ENCODE measurements around the gene BMP6. TPM values are rescaled to one million over a fixed set of nuclear protein-coding genes. Genes with fewer than 3 reads are reported as not detected.

Gene BMP6
- total and polyA plus RNA-seq, 2 experiments from 2014 or later, result 0.84 to 2.8 TPM

GRCh38 chr6:7900621-7901020 lies 174.7 kb downstream of the BMP6 start:
- no peak for ATAC-seq
- Histone ChIP-seq H2AFZ (no peak overlapping the region), H3K27ac (ENCODE audit: low read depth) (no peak overlapping the region), H3K9me2 (ENCODE audit: insufficient read depth) (no peaks in the 10 kb centered on the region), H4K20me1 (replicated peaks; ENCODE audit: insufficient read depth) (peaks cover 21% of the 10 kb centered on the region; the same call in 1 of the 2 replicates), H3K27me3 (ENCODE audit: insufficient read depth) (no peaks in the 10 kb centered on the region), H3K4me2 (no peak overlapping the region), H3K79me2 (replicated peaks; ENCODE audit: insufficient read depth) (peaks cover 25% of the 10 kb centered on the region), H3K36me3 (ENCODE audit: insufficient read depth) (peaks cover 24% of the 10 kb centered on the region), H3K4me3 (no peak overlapping the region), H3F3A (replicated peaks; ENCODE audit: low read depth) (no peaks in the 10 kb centered on the region), H3K4me1 (ENCODE audit: insufficient read depth) (no peaks in the 10 kb centered on the region)
- Mint-ChIP-seq H3K36me3 (ENCODE audit: low read depth) (peaks cover 94% of the 10 kb centered on the region), H3K4me3 (no peak overlapping the region), H3K4me1 (no peaks in the 10 kb centered on the region), H3K9me3 (no peaks in the 10 kb centered on the region), H3K27ac (no peak overlapping the region), H3K27me3 (ENCODE audit: insufficient read depth, low read depth, poor library complexity) (peaks cover 3% of the 10 kb centered on the region)
- TF ChIP-seq POLR2AphosphoS5 (IDR thresholded peaks at IDR 0.05; ENCODE audit: low read depth), result no peak
- no peak for TF ChIP-seq ETS1 (IDR thresholded peaks at IDR 0.05)
- TF ChIP-seq EZH2 (IDR thresholded peaks at IDR 0.05; ENCODE audit: low read depth, unreplicated experiment), result no peak
- no peak for TF ChIP-seq REST (IDR thresholded peaks at IDR 0.05; ENCODE audit: unreplicated experiment)
- no peak for DNase-seq (ENCODE audit: low spot score)

GRCh38 chr6:7901056-7901455 lies 175.2 kb downstream of the BMP6 start:
- Histone ChIP-seq H2AFZ (no peak overlapping the region), H3K27ac (ENCODE audit: low read depth) (no peak overlapping the region), H3K27me3 (ENCODE audit: insufficient read depth) (no peaks in the 10 kb centered on the region), H3K4me1 (ENCODE audit: insufficient read depth) (no peaks in the 10 kb centered on the region), H3K79me2 (replicated peaks; ENCODE audit: insufficient read depth) (peaks cover 29% of the 10 kb centered on the region), H3K36me3 (ENCODE audit: insufficient read depth) (peaks cover 19% of the 10 kb centered on the region), H4K20me1 (replicated peaks; ENCODE audit: insufficient read depth) (peaks cover 24% of the 10 kb centered on the region; the same call in 1 of the 2 replicates), H3K4me3 (no peak overlapping the region), H3F3A (replicated peaks; ENCODE audit: low read depth) (no peaks in the 10 kb centered on the region), H3K4me2 (no peak overlapping the region), H3K9me2 (ENCODE audit: insufficient read depth) (no peaks in the 10 kb centered on the region)
- H3K27me3 Mint-ChIP-seq (ENCODE audit: insufficient read depth, low read depth, poor library complexity), result peaks cover 3% of the 10 kb centered on the region
- no peaks in the 10 kb centered on the region for H3K4me1 Mint-ChIP-seq
- no peaks in the 10 kb centered on the region for H3K9me3 Mint-ChIP-seq
- H3K36me3 Mint-ChIP-seq (ENCODE audit: low read depth), result peaks cover 89% of the 10 kb centered on the region
- H3K4me3 Mint-ChIP-seq, result no peak overlapping the region
- DNase-seq (ENCODE audit: low spot score) (no peak), ATAC-seq (no peak)
- H3K27ac Mint-ChIP-seq, result no peak overlapping the region
- TF ChIP-seq ZNF462 (CRISPR knock-in tag; IDR thresholded peaks at IDR 0.05) (no peak), ETS1 (IDR thresholded peaks at IDR 0.05) (no peak), EZH2 (IDR thresholded peaks at IDR 0.05; ENCODE audit: low read depth, unreplicated experiment) (no peak), STAT1 (IDR thresholded peaks at IDR 0.05; ENCODE audit: unreplicated experiment) (no peak), NANOG (IDR thresholded peaks at IDR 0.05; ENCODE audit: borderline replicate concordance) (no peak)
